Measurements from ENCODE around the gene NPW.

NPW gene

DNA sequence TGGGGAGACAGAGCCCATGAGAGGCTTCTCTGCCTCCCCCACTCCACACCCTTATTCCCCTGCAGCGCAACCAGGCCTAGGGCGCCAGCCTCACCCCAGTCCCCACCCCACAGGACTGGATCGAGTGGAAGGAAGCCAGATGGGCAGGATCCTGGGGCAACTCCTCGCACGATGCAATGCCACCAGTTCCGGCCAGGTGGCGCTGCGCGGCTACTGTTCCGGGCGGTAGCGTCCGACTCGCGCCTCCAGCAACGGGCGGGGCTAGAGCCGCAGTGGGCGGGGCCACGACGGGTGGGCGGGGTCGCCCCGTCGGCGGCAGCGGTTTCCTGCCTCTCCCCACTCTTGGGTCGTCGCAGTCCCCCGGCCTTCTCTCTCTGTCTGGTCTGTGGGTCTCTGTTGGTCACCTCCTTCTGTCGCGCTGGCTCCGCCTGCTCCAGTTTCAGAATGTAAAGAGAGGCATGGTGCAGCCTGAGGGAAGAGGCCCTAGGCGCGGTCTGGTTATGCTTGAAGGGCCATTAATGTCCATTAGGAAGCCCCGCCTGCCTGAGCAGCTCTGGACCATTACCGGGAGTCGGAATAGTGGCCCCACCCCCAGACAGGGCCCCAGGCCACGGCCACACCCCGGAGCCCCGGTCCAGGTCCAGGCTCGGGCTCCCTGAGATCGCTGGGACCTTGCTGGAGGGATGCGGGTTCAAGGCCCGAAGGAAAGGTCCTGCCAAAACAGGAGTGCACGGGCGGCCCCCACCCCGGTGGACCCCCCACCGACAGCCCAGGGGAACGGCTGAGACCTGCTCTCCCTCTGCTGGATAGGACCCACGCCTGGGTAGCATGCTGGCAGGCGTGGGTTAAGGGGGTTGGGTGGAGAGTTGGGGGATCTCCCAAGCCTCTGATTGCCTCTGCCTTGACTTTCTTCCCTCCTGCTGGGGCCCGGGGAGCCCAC lies 3.8 kb downstream of the NPW start:
- peak; percentile 87 for DNase-seq (ENCODE audit: low read depth)

- DNase-seq (ENCODE audit: low read depth): no peak
Observed at GRCh38 chr16:2024032-2024420, 4.4 kb downstream of the NPW start.

- no peak for DNase-seq (ENCODE audit: low read depth)
Observed at GRCh38 chr16:2025251-2025650, 5.7 kb downstream of the NPW start.

DNA sequence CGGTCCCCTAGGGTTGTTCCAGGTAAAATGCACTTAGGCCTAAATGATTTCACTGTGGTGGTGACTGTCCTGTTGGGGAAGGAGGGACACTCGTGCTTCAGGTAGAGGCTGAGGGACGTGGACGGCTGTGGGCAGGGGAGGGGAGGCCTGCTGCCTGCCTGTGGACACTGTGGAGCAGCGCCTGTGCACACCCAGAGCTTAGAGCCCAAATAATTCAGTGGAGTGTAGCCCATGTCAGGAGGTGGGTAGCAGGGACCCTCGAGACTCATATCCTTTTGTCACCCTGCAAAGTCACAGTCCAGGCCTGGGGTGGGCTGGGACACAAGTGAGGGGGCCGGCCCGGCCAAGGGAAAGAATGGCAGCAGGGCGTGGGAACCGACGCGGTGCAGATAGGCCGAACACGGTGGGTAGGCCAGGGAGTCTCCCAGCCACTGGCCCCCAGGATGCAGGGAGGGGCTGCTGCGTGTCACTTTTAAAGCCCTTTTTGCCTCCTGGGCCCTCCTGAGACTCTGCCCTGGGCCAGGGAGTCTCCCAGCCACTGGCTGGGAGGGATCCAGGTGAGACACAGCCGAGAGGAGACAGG lies 6.4 kb downstream of the NPW start:
- DNase-seq (ENCODE audit: low read depth): no peak

DNA sequence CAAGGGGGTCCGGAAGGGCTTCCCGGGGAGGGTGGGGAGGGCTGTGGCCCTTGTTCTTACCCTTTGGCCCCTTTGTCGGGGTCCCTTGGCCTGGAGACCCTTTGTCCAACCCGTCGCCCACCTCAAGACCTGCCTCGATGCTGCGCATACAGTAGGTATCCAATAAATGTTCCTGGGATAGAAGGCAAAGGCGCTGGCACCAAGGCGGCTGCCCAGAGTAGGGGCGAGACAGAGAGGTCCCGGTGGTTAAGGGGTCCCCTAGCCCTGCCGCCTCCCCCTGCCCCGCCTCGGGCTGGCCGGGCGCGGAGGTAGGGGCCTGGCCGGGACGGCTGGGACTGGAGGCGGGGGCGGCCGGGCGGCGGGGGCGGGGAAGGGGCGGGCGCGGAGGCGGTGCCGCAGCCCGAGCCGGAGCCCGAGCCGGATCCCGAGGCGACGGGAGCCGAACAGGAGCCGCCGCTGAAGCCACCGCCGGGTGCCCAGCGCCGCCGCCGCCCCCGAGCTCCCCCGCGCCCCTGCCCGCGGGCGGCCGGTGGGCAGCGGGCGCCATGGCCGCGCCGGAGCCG lies 7.0 kb downstream of the NPW start, which contains the start of gene NHERF2:
TSS of gene NHERF2 (plus strand) at position 442 of the 563 bp plus-strand sequence. CDS start at position 546, 104 bp downstream.
- peak; percentile 52 for DNase-seq (ENCODE audit: low read depth)

DNA sequence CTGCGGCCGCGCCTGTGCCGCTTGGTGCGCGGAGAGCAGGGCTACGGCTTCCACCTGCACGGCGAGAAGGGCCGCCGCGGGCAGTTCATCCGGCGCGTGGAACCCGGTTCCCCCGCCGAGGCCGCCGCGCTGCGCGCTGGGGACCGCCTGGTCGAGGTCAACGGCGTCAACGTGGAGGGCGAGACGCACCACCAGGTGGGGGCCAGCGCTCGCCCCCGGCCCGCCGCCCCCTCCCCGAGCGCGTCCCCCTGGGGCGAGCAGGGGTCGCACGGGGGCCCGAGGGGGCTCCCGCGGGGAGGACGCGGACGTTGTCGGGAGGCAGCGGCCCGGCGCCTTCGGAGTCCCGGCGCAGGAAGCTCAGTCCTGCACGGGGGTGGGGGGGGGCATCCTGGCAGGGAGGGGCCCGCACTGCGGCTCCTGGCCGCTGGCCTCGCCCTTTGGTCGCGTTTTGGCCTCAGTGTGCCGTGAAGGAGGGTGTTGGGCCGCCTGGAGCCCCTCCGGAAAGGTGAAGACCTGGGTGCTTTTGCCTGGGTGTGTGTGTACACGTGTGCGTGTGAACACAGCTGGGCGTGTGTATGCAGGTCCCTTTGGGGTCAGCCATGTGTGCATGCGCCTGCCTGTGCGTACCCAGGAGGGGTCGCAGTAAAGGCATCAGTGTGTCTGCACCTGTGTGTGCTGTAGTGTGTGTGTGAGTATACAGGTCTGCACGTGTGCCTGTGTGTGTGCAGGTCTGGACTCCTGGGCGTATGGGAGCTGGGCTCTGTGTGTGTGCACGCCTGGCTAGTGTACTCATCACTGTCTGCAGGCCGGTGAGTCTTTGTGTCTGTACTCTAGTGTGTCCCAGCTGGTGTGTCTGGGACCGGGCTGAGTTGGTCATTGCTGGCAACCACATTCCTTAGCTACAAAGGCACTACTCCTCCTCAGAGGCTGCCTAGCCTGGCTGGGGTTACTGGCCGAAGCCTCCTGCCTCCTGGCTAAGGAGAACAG lies 7.7 kb downstream of the NPW start:
- peak; percentile 73 for DNase-seq (ENCODE audit: low read depth)

- no peak for DNase-seq (ENCODE audit: low read depth)
Observed at GRCh38 chr16:2028146-2028545, 8.6 kb downstream of the NPW start.

- no peak for DNase-seq (ENCODE audit: low read depth)
Observed at GRCh38 chr16:2028620-2029220, 9.1 kb downstream of the NPW start.

- DNase-seq (ENCODE audit: low read depth): no peak
Observed at GRCh38 chr16:2029350-2029749, 9.8 kb downstream of the NPW start.

DNA sequence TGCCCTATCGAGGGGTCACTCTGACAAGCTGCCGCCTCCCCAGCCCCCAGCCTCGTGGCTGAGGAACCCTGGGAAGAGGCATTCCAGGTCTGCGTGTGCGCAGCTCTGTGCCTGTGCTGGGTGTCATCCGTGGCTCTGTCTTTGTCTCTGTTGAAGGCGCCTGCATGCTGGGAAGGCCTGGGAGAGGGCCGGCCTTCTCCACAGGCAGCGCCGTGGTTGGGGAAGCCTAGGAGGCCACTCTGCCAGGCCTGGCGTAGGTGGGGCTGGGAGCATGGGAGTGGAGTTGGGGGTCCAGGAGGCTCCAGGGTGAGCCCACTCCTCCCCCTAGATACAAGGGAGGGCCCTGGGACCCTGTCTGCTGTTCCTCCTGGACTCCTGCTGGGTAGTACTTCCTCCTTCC lies 10.5 kb downstream of the NPW start:
- no peak for DNase-seq (ENCODE audit: low read depth)

GRCh38 chr16:2031081-2031577 lies 11.5 kb downstream of the NPW start:
- DNase-seq (ENCODE audit: low read depth): no peak

DNA sequence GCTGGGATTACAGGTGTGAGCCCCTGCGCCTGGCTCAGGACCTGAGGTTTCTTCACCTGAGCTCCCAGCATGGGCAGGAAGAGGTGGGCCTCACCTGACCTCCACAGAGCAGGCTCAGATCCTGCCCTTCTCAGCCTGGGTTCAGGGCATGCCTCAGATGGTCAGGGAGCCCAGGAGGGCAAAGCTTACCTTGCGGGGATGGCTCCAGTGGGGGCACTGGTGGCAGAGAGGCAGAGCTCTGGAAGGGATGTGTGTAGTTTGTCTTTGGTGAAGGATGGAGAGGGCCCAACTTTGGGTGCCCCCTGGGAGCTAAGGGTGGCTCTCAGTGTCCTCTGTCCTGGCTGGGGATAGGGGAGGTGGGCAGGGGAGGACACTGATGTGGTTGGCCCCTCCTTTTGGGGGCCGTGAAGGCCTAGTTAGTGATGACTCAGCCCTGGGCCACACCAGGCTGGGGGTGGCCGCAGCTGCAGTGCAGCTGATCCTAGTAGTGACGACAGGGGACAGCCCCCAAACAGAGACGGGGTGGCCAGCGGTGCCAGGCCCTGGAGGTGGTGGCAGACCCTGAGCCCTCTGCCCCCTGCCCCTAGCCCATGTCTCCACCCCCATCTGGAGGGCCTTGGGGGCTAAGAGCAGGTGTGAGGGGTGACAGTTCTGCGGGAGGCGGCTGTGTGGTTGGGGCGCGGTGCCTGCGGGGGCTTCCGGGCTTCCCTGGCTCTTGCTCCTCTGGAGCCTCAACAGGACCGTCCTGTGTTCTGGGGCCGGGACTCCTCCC lies 12.9 kb downstream of the NPW start:
- DNase-seq (ENCODE audit: low read depth): peak; percentile 69

- peak; percentile 87 for DNase-seq (ENCODE audit: low read depth)
Observed at GRCh38 chr16:2033057-2033908, 13.7 kb downstream of the NPW start.

- peak; percentile 52 for DNase-seq (ENCODE audit: low read depth)
Observed at GRCh38 chr16:2033909-2034695, 14.5 kb downstream of the NPW start.

- peak; percentile 53 for DNase-seq (ENCODE audit: low read depth)
Observed at GRCh38 chr16:2034696-2035430, 15.3 kb downstream of the NPW start.

DNA sequence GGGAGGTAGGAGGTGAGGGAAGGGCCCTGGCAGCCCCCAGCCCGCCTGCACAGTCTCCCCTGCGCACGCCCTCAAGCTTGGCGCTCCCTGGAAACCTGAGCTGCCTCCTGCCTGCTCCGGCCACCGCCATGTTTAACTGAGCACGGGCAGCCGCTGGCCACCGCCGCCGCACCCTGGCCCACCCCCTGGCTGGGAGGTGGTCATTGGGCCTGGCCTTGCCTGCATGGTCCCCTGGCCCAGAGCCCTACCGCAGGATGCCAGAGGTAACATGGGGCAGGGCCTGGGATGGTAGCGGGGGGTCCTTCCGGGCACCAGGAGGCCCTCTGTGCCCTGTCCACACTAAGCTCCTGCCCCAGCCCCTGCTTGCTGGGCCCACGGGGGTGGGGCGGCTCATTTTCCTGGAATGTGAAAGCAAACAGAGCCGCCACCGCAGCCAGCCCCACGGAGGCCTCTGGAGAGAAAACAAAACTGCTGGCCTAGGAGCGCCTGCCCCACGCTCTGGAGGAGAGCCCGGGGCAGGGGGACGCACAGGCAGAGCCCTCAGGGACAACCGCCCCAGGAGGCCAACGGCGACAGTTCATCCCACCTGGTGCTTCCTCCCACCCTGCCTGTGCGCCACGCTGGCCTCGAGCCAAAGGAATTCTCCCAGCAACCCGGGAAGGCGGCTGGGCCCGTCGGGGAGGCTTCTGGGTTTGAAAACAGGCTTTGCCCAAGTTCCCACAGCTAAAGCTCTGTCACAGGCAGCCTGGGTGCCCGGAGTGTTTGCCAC lies 16.0 kb downstream of the NPW start:
- peak; percentile 96 for DNase-seq (ENCODE audit: low read depth)

Data from EH (cell line).